Loucy (cell line): ENCODE results near the gene BRICD5.

Source experiments
- H2AFZ ChIP-seq: fragments of 200-600 bp; sonication (generic); 2 replicates; pipeline ENCODE4 v1.6.0; 2016; ENCODE audit warnings: antibody characterized with exemption, mild to moderate bottlenecking, low read length, moderate library complexity
- H3F3A ChIP-seq: fragments of 200-600 bp; 2 replicates; pipeline ENCODE4 v1.6.0; 2016; ENCODE audit warnings: antibody characterized with exemption, low read depth, mild to moderate bottlenecking
- H3K27me3 ChIP-seq: fragments of 200-600 bp; sonication (generic); 2 replicates; pipeline ENCODE4 v1.6.1; 2014; ENCODE audit warnings: low read length, mild to moderate bottlenecking; ENCODE audit not compliant: insufficient read depth, poor library complexity, severe bottlenecking
- H3K36me3 ChIP-seq: fragments of 200-600 bp; sonication (generic); 2 replicates; pipeline ENCODE4 v1.6.1; 2016; ENCODE audit warnings: low read length; ENCODE audit not compliant: insufficient read depth
- H3K4me1 ChIP-seq: fragments of 200-600 bp; sonication (generic); 2 replicates; pipeline ENCODE4 v1.5.1; 2014; ENCODE audit warnings: low read length, mild to moderate bottlenecking; ENCODE audit not compliant: insufficient read depth, poor library complexity, severe bottlenecking
- H3K4me2 ChIP-seq: fragments of 200-600 bp; sonication (generic); 2 replicates; pipeline ENCODE4 v1.6.0; 2014; ENCODE audit warnings: antibody characterized with exemption, low read length, low read depth, mild to moderate bottlenecking; ENCODE audit not compliant: poor library complexity, severe bottlenecking
- H3K4me3 ChIP-seq: fragments of 200-600 bp; sonication (generic); 2 replicates; pipeline ENCODE4 v1.5.1; 2014; ENCODE audit warnings: low read length, mild to moderate bottlenecking, mixed read lengths; ENCODE audit not compliant: poor library complexity, severe bottlenecking
- H3K79me2 ChIP-seq: fragments of 200-600 bp; sonication (generic); 2 replicates; pipeline ENCODE4 v1.6.1; 2014; ENCODE audit warnings: low read length; ENCODE audit not compliant: insufficient read depth
- H3K9ac ChIP-seq: fragments of 200-600 bp; sonication (generic); 2 replicates; pipeline ENCODE4 v1.6.0; 2014; ENCODE audit warnings: mild to moderate bottlenecking, low read depth, low read length, moderate library complexity; ENCODE audit not compliant: poor library complexity, severe bottlenecking
- H3K9me2 ChIP-seq: fragments of 200-600 bp; sonication (generic); replicated peaks from 2 replicates; pipeline ENCODE4 v1.6.1; 2016; ENCODE audit warnings: low read depth, low read length, mixed read lengths
- H3K9me3 ChIP-seq: fragments of 200-600 bp; sonication (generic); 2 replicates; pipeline ENCODE4 v1.6.1; 2014; ENCODE audit warnings: mild to moderate bottlenecking, antibody characterized with exemption, low read length, low read depth; ENCODE audit not compliant: insufficient read depth
- H4K20me1 ChIP-seq: fragments of 200-600 bp; sonication (generic); 2 replicates; pipeline ENCODE4 v1.6.0; 2014; ENCODE audit warnings: antibody characterized with exemption, low read length, mild to moderate bottlenecking; ENCODE audit not compliant: insufficient read depth, poor library complexity, severe bottlenecking
- CTCF ChIP-seq: fragments of 200-600 bp; sonication (generic); conservative IDR thresholded peaks from 2 replicates; pipeline ENCODE4 v1.5.1; 2014; ENCODE audit warnings: mild to moderate bottlenecking, antibody characterized with exemption, low read length
- EZH2phosphoT487 ChIP-seq: fragments of 200-600 bp; IDR thresholded peaks from 2 replicates; pipeline ENCODE4 v1.6.1; 2018; ENCODE audit warnings: antibody characterized with exemption, mild to moderate bottlenecking, moderate library complexity, borderline replicate concordance

The BRICD5 gene

GRCh38 chr16:2190002-2190658, 20.5 kb downstream of the BRICD5 start:
- H3K36me3 ChIP-seq: no peaks in the 10 kb centered on the region
- no peak overlapping the region for H3K4me3 ChIP-seq
- no peak overlapping the region for H3K4me2 ChIP-seq
- TF ChIP-seq EZH2phosphoT487 (no peak), CTCF (no peak)
- H2AFZ ChIP-seq: no peak overlapping the region
- no peaks in the 10 kb centered on the region for H3K9me2 ChIP-seq
- H3F3A ChIP-seq: no peaks in the 10 kb centered on the region
- no peaks in the 10 kb centered on the region for H4K20me1 ChIP-seq
- no peaks in the 10 kb centered on the region for H3K79me2 ChIP-seq
- H3K4me1 ChIP-seq: no peaks in the 10 kb centered on the region
- no peaks in the 10 kb centered on the region for H3K9me3 ChIP-seq
- H3K9ac ChIP-seq: no peak overlapping the region
- no peaks in the 10 kb centered on the region for H3K27me3 ChIP-seq

GRCh38 chr16:2189252-2189893, 21.3 kb downstream of the BRICD5 start:
- Histone ChIP-seq H3K9ac (no peak overlapping the region), H3K9me2 (no peaks in the 10 kb centered on the region), H3K36me3 (no peaks in the 10 kb centered on the region), H3K4me3 (no peak overlapping the region), H3K9me3 (no peaks in the 10 kb centered on the region), H3F3A (no peaks in the 10 kb centered on the region), H2AFZ (no peak overlapping the region), H3K79me2 (no peaks in the 10 kb centered on the region), H4K20me1 (no peaks in the 10 kb centered on the region), H3K27me3 (no peaks in the 10 kb centered on the region), H3K4me1 (no peaks in the 10 kb centered on the region), H3K4me2 (no peak overlapping the region)
- TF ChIP-seq CTCF (no peak), EZH2phosphoT487 (no peak)

DNA sequence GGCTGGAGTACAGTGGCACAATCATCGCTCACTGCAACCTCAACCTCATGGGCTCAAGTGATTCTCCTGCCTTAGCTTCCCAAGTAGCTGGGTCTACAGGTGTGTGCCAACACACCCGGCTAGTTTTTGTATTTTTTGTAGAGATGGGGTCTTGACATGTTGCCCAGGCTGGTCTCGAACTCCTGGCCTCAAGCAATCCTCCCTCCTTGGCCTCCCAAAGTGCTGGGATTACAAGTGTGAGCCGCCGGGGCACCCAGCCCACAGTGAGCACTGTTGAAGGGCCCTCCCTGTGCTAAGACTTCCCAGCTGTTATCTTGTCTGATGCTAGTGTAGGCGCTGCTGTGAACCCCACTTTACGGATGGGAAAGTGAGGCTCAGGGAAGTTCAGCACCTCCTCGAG, 22.3 kb downstream of the BRICD5 start:
- Histone ChIP-seq H3K4me2 (no peak overlapping the region), H4K20me1 (no peaks in the 10 kb centered on the region), H3F3A (no peaks in the 10 kb centered on the region), H3K9me3 (no peaks in the 10 kb centered on the region), H2AFZ (no peak overlapping the region), H3K36me3 (no peaks in the 10 kb centered on the region), H3K79me2 (no peaks in the 10 kb centered on the region), H3K9me2 (no peaks in the 10 kb centered on the region), H3K4me3 (no peak overlapping the region), H3K9ac (no peak overlapping the region), H3K27me3 (no peaks in the 10 kb centered on the region), H3K4me1 (no peaks in the 10 kb centered on the region)
- TF ChIP-seq EZH2phosphoT487 (no peak), CTCF (no peak)
